Transverse colon (tissue), 4 donors: ENCODE data around the gene COL11A2. TPM values are rescaled to one million over a fixed set of nuclear protein-coding genes. Genes with fewer than 3 reads are reported as not detected.
A peak's percentile ranks its signal among the peaks of the same experiment; 100 is the strongest.

Experiments used
- DNase-seq: peaks from one replicate; pipeline ENCODE4 v3.0.0-alpha.2; 2019
- H3K27ac ChIP-seq, 4 donors: fragments of 200-600 bp; sonication (generic); 2 replicates each; pipeline ENCODE4 v1.5.1; 2016 to 2018; ENCODE audit warnings: inconsistent platforms in 4 of 4
- H3K27me3 ChIP-seq: fragments of 200-600 bp; sonication (generic); 2 replicates; pipeline ENCODE4 v1.5.1; 2017; ENCODE audit warnings: inconsistent platforms
- H3K36me3 ChIP-seq, 4 donors: fragments of 200-600 bp; sonication (generic); 2 replicates each; pipeline ENCODE4 v1.5.1; 2017 to 2019; ENCODE audit warnings: inconsistent platforms in 4 of 4
- H3K4me1 ChIP-seq, 4 donors: fragments of 200-600 bp; sonication (generic); 2 replicates each; pipeline ENCODE4 v1.5.1; 2017 to 2020; ENCODE audit warnings: inconsistent platforms in 4 of 4
- H3K4me3 ChIP-seq, 4 donors: fragments of 200-600 bp; sonication (generic); 1 replicate in 1 of 4; 2 replicates in 3 of 4; pipeline versions ENCODE4 v1.5.1 to v1.6.1; 2017 to 2019; ENCODE audit warnings: inconsistent platforms in 4 of 4
- H3K9me3 ChIP-seq, 2 donors: fragments of 200-600 bp; sonication (generic); 2 replicates each; pipeline ENCODE4 v1.5.1; 2017 to 2019; ENCODE audit warnings: inconsistent platforms in 2 of 2
- CTCF ChIP-seq, 5 experiments: fragments of 200-600 bp in 3 of 5; fragments of 450-650 bp in 2 of 5; sonication (generic) in 3 of 5; IDR thresholded peaks; 1 replicate in 2 of 5; 2 replicates in 3 of 5; pipeline ENCODE4 v1.5.1; 2016 to 2017; ENCODE audit warnings: antibody characterized with exemption in 5 of 5, inconsistent platforms in 3 of 5, mild to moderate bottlenecking in 2 of 5, moderate library complexity in 1 of 5
- EP300 ChIP-seq: sonication (generic); formaldehyde crosslinking; IDR thresholded peaks from one replicate; pipeline ENCODE4 v1.6.1; 2017; ENCODE audit warnings: antibody characterized with exemption, low read depth
- POLR2A ChIP-seq: fragments of 450-650 bp; IDR thresholded peaks from one replicate; pipeline ENCODE4 v1.6.1; 2016; ENCODE audit warnings: antibody characterized with exemption, mild to moderate bottlenecking, moderate library complexity
- POLR2AphosphoS5 ChIP-seq, 3 donors: sonication (generic); formaldehyde crosslinking; IDR thresholded peaks; one replicate each; pipeline ENCODE4 v1.6.1; 2016; ENCODE audit warnings: antibody characterized with exemption in 3 of 3
- WGBS, 2 donors: methylation state at CpG; one replicate each; pipeline ENCODE4 v1.1.5; 2018; ENCODE audit warnings: low coverage in 1 of 2; 5-methylcytosine and 5-hydroxymethylcytosine counted together
- in situ Hi-C, 4 donors: fragments of 200-750 bp; cut with MboI; loops; one replicate each; pipeline versions ENCODE4 v1.15.0 to v1.15.1; 2017; ENCODE audit warnings: low sequenced_read_pairs in 3 of 4, low pct_ligation_motif_present in 1 of 4, low pct_unique_long_range_greater_than_20kb in 1 of 4
- intact Hi-C: fragments of 100-400 bp; cut with DNase I; formaldehyde crosslinking; loops from one replicate; pipeline ENCODE4 v1.15.1; 2023; ENCODE audit warnings: low total_unique reads
- total RNA-seq, 4 donors: library from RNA; depleted of rRNA; stranded (reverse); fragments of >200 nt; gene quantifications; one replicate each; pipeline ENCODE4 v1.1.0, GENCODE V29; 2016

The COL11A2 gene
- total RNA-seq, 4 donors from 2014 or later: 0.14 to 0.79 (median 0.75) TPM; not detected in 1

DNA sequence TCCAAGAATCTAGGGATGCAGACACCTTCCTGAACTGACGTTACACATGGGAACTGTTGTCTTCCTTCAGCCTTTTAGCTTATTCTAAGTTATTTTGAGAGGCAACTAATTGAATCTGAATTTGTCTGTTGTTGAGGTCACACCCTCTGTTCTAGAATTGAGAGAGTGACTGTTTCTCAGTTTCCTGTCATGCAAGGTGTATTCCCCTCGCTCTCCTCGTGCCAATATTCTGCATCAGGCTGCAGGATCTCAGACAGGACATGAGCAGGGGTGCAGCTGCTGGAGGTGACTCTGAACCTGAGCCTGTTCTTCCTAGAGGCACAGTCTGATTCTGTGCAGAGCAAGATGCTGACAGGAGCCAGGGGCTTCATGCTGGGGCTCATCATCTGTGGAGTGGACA is 63.9 kb downstream of the COL11A2 start:
- no peak overlapping the region for H3K4me3 ChIP-seq
- intact Hi-C loops: no loop called here
- H3K9me3 ChIP-seq: peaks cover 0 to 4% of the 10 kb centered on the region in 2 donors
- no peaks in the 10 kb centered on the region for H3K27me3 ChIP-seq
- TF ChIP-seq POLR2AphosphoS5 (IDR thresholded peaks at IDR 0.05): no peak
- no peak for TF ChIP-seq CTCF (IDR thresholded peaks at IDR 0.05)
- TF ChIP-seq POLR2A: no peak
- TF ChIP-seq EP300: no peak
- H3K36me3 ChIP-seq: no peaks in the 10 kb centered on the region
- no peak for DNase-seq
- H3K27ac ChIP-seq: no peak overlapping the region
- WGBS, 2 donors: 33 to 48% methylated on average over 1 to 3 of the region's 3 CpGs
- in situ Hi-C loops: no loop called here
- no peaks in the 10 kb centered on the region for H3K4me1 ChIP-seq

DNA sequence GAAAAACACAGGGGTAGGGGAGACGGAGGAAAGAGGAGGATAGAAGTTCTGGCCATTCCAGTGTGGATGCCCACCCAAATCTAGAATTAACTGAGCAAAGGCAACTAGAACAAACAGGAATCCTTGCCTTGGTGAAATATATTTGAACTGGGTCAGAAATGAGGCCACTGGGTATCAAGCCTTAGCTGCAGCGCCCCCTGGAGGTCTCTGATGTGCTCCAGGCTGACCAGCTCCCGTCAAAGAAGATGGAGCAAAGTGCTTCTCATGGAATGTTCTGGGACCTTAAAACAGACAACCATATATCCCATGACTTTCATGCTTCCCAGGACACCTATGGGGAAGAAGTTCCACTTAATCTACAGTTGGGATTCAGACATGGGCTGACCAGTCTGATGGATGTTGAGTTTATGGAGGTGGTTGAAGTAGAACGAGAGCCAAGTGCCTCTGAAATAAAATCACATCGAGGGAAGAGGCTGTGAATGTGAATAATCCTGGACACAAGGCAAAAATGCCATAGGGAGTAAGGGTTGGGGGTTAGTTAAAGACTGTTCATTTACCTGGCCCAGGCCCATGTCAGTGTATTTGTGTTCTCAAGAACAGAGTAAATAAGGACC is 66.1 kb downstream of the COL11A2 start:
- Histone ChIP-seq H3K27me3 (no peaks in the 10 kb centered on the region), H3K36me3 (no peaks in the 10 kb centered on the region), H3K27ac (no peak overlapping the region), H3K9me3 (peaks cover 0 to 4% of the 10 kb centered on the region in 2 donors), H3K4me1 (no peaks in the 10 kb centered on the region), H3K4me3 (no peak overlapping the region)
- intact Hi-C loops (no loop called here), in situ Hi-C loops (no loop called here)
- DNase-seq: peak; percentile 66
- no peak for TF ChIP-seq POLR2A
- no peak for TF ChIP-seq POLR2AphosphoS5 (IDR thresholded peaks at IDR 0.05)
- peak; percentile 31 to 67 (median 54) for TF ChIP-seq CTCF (IDR thresholded peaks at IDR 0.05)
- WGBS, 2 donors: 41 to 74% methylated on average over 3 to 5 of the region's 5 CpGs

DNA sequence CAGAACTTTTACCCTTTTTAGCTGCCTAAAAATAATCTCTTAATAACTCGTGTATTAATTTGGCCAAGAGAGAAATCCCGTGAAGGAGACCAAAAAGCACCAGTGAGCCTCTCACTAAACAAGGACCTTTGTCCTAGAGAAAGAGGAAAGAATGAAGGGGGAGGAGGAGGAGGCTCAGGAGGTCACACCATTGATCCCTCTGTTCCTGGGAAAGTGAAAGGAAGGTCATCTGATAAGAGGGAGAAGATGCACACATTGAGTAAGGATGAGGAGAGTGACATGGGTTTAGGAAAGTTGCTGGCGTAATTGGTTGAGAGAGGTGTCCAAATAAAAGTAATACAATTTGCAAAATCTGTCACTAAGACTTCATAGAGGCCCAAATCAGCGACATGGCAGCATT is 67.3 kb downstream of the COL11A2 start:
- no peak overlapping the region for H3K4me3 ChIP-seq
- H3K9me3 ChIP-seq: peaks cover 0 to 4% of the 10 kb centered on the region in 2 donors
- H3K4me1 ChIP-seq: no peaks in the 10 kb centered on the region
- WGBS, 2 donors: 73 to 76% methylated on average over 3 to 4 of the region's 4 CpGs
- TF ChIP-seq EP300 (no peak), POLR2AphosphoS5 (IDR thresholded peaks at IDR 0.05) (no peak), CTCF (IDR thresholded peaks at IDR 0.05) (no peak), POLR2A (no peak)
- DNase-seq: no peak
- no peaks in the 10 kb centered on the region for H3K27me3 ChIP-seq
- no peak overlapping the region for H3K27ac ChIP-seq
- H3K36me3 ChIP-seq: no peaks in the 10 kb centered on the region
- in situ Hi-C loops: loop anchor here in 1 of 4 donors (25.0 kb wide), 1 partner anchor 112 kb away; no protein-coding TSS in a partner anchor
- intact Hi-C loops: loop anchor here (5.0 kb wide), 1 partner anchor 122 kb away; no protein-coding TSS in a partner anchor

DNA sequence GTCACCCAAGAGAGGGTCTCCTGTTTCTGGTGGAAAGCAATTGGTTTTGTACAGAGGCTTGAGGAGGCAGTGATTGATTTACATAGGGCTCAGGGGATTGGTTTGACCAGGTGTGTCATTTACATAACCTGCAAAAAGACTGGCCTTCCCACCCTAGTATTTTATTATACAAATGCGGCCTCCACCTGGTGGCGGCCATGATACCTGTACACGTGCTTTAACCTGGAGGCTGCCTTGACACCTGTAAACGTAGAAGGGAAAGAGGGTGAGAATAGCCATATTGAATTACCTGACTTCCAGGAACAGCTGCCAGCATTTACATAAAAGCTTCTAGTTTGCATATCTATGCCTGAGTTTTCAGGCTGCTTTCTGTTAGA is 67.8 kb downstream of the COL11A2 start:
- in situ Hi-C loops: loop anchor here in 1 of 4 donors (25.0 kb wide), 1 partner anchor 113 kb away; no protein-coding TSS in a partner anchor
- WGBS, 2 donors: 84% methylated on average over 4 of the region's 4 CpGs; no CpG with 5 or more reads in 1 of the 2 donors
- no peak for DNase-seq
- H3K27ac ChIP-seq: no peak overlapping the region
- no peaks in the 10 kb centered on the region for H3K27me3 ChIP-seq
- no peaks in the 10 kb centered on the region for H3K36me3 ChIP-seq
- no peak overlapping the region for H3K4me3 ChIP-seq
- peaks cover 0 to 4% of the 10 kb centered on the region in 2 donors for H3K9me3 ChIP-seq
- intact Hi-C loops: loop anchor here (5.0 kb wide), 1 partner anchor 123 kb away; no protein-coding TSS in a partner anchor
- no peaks in the 10 kb centered on the region for H3K4me1 ChIP-seq
- TF ChIP-seq POLR2AphosphoS5 (IDR thresholded peaks at IDR 0.05): no peak
- no peak for TF ChIP-seq POLR2A
- TF ChIP-seq CTCF (IDR thresholded peaks at IDR 0.05): no peak
- TF ChIP-seq EP300: no peak
